Measurements from ENCODE around the gene AARS2.
"Not testable (repeated sequence)": the region's sequence is repeated elsewhere in the genome, so short reads cannot be mapped to it uniquely, and the experiment has no call there.

Gene AARS2

GRCh38 chr6:44352259-44352658 lies 39.1 kb upstream of the AARS2 start:
- no peak for TF ChIP-seq CTCF (IDR thresholded peaks at IDR 0.05; ENCODE audit: control insufficient read depth, insufficient read depth, low read depth, low read length, missing control alignments)
- H3K4me3 ChIP-seq (ENCODE audit: control insufficient read depth, low read depth, low read length), result no peak overlapping the region
- no peak for DNase-seq (ENCODE audit: low read depth)

DNA sequence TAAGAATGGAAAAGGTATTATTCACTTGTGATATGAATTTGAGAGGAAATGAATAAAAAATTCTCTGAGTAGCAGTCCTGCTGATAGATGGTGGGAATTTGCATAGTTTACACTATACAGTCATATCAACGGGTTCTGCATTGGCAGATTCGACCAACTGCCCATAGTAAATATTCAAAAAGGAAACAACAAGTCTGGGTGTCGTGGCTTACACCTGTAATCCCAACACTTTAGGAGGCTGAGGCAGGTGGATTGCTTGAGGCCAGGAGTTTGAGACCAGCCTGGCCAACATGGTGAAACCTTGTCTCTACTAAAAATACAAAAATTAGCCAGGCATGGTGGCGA lies 37.5 kb upstream of the AARS2 start:
- DNase-seq (ENCODE audit: low read depth); H3K4me3 ChIP-seq (ENCODE audit: control insufficient read depth, low read depth, low read length): not testable (repeated sequence)

DNA sequence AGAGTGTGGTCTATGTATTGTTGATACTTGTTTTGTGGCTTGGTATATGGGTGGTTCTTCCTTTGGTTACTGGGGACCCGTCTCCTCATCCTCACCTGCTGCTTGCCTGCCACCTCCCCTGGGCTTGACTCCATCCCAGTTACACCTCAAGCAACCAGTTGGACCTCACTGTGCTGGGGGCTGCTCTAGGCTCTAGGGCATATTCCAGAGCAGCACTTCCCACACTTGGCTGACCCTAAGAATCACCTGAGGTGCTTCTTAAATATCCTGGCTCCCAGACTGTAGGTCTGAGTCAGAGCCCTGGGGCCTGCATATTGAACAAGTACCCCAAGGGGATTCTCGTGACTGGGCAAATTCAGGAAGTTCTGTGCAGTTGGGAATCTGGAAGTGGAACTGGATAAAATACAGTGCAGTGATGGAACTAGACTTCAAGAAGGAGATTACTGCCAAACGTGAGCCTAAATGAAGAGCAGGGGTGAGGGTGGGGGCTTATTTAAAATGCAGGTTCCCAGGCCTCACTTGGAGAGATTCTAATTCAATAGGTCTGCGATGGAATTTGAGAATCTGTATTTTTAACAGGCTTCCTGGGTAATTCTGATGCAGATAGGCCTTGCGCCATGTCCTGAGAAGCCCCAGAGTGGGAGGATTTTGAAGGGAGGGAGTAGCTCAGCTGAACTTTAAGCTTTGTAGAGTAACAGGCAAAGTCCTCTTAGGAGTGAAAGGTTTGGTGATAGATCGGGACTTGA lies 36.9 kb upstream of the AARS2 start:
- H3K4me3 ChIP-seq (ENCODE audit: control insufficient read depth, low read depth, low read length), result no peak overlapping the region
- DNase-seq (ENCODE audit: low read depth), result no peak
- no peak for TF ChIP-seq CTCF (IDR thresholded peaks at IDR 0.05; ENCODE audit: control insufficient read depth, insufficient read depth, low read depth, low read length, missing control alignments)

- not testable (repeated sequence) for H3K4me3 ChIP-seq (ENCODE audit: control insufficient read depth, low read depth, low read length); DNase-seq (ENCODE audit: low read depth)
These were observed 33.7 kb upstream of the AARS2 start for GRCh38 chr6:44346818-44347217.

DNA sequence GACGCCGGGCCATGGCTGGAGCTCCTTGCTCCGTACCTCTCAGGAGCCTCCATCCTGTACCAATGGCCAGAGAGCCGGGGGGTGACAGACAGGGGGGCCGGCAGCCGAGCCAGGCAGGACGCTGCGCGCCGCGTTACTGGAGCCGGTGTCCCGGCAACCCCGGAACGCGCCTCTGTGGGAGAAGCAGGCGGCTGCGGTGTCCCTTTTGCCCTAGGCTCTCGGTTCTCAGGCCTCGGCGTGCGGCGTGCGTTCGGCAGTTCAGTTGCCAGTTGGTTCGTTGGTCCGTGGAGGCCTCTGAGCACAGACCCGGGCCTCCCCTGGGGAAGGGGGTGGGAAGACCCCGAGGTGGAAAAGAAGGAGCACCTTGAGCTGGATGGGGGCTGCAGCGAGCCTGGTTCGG lies 29.3 kb upstream of the AARS2 start, which contains the start of gene SPATS1:
SPATS1 (plus strand) TSS at position 162 of the 400 bp plus-strand sequence. CDS start 446 bp downstream, outside the sequence.
- DNase-seq (ENCODE audit: low read depth), result no peak
- no peak for TF ChIP-seq CTCF (IDR thresholded peaks at IDR 0.05; ENCODE audit: control insufficient read depth, insufficient read depth, low read depth, low read length, missing control alignments)
- no peak within 1 kb of the TSS for H3K4me3 ChIP-seq (ENCODE audit: control insufficient read depth, low read depth, low read length)

GRCh38 chr6:44342052-44342451 lies 28.9 kb upstream of the AARS2 start:
- H3K4me3 ChIP-seq (ENCODE audit: control insufficient read depth, low read depth, low read length), result no peak overlapping the region
- DNase-seq (ENCODE audit: low read depth), result no peak
- no peak for TF ChIP-seq CTCF (IDR thresholded peaks at IDR 0.05; ENCODE audit: control insufficient read depth, insufficient read depth, low read depth, low read length, missing control alignments)

DNA sequence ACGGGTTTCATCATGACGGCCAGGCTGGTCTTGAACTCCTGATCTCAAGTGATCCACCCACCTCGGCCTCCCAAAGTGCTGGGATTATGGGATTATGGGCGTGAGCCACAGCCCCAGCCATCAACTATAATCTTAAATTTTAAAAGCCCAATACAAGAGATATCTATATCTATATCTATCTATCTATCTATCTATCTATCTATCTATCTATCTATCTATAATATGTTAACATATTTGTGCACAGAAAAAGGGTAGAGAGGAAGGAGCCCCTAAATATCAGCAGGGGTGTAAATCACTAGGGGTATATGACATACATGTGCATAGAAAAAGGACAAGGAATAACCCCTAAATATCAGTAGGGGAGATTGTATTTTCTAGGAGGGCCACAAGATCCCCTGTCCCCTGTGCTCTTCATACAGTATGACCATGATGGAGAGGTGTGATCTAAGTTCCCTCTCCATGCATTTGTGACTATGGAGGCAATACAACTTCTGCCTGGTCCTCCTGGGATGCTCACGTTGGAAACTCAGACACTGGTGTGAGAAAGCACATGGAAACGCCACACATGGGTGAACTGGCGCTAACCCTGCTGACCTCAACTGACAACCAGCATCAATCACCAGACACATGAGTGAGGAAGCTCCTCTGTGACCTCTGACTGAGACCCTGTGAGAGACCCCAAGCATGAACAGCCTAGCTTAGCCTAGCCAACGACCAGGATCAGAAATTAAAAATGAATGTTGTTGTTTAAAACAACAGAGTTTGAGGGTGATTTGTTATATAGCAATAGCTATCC lies 28.1 kb upstream of the AARS2 start:
- no peak for TF ChIP-seq CTCF (IDR thresholded peaks at IDR 0.05; ENCODE audit: control insufficient read depth, insufficient read depth, low read depth, low read length, missing control alignments)
- H3K4me3 ChIP-seq (ENCODE audit: control insufficient read depth, low read depth, low read length), result no peak overlapping the region
- no peak for DNase-seq (ENCODE audit: low read depth)

Data from AG09309 (cell line).